ENCODE measurements around the gene PROSER2.

Gene PROSER2

GRCh38 chr10:11823122-11823988 is at the start of gene PROSER2:
Gene PROSER2, plus strand, starts transcription at chr10:11823356. Its CDS starts 28,722 bp downstream, at chr10:11852078.
- DNase-seq: peak; percentile 16 to 28

GRCh38 chr10:11773761-11774441 is 49.3 kb upstream of the PROSER2 start:
- no peak for DNase-seq

GRCh38 chr10:11775412-11775811 is 47.7 kb upstream of the PROSER2 start:
- no peak for DNase-seq

GRCh38 chr10:11776080-11776479 is 47.1 kb upstream of the PROSER2 start:
- no peak for DNase-seq

GRCh38 chr10:11781114-11781513 is 42.0 kb upstream of the PROSER2 start:
- no peak for DNase-seq

- peak in 1 of 2 donors; percentile 46 for DNase-seq
These were observed 40.2 kb upstream of the PROSER2 start for GRCh38 chr10:11782793-11783557.

- DNase-seq: no peak
These were observed 39.6 kb upstream of the PROSER2 start for GRCh38 chr10:11783558-11783865.

- no peak for DNase-seq
These were observed 35.8 kb upstream of the PROSER2 start for GRCh38 chr10:11787374-11787773.

GRCh38 chr10:11787846-11788245 is 35.3 kb upstream of the PROSER2 start:
- no peak for DNase-seq

GRCh38 chr10:11789306-11789705 is 33.9 kb upstream of the PROSER2 start:
- no peak for DNase-seq

GRCh38 chr10:11789956-11790355 is 33.2 kb upstream of the PROSER2 start:
- no peak for DNase-seq

- DNase-seq: no peak
These were observed 29.2 kb upstream of the PROSER2 start for GRCh38 chr10:11793762-11794479.

GRCh38 chr10:11794566-11794965 is 28.6 kb upstream of the PROSER2 start:
- DNase-seq: no peak

GRCh38 chr10:11795101-11795920 is 27.8 kb upstream of the PROSER2 start:
- no peak for DNase-seq

GRCh38 chr10:11796474-11796873 is 26.7 kb upstream of the PROSER2 start:
- no peak for DNase-seq

GRCh38 chr10:11797281-11797680 is 25.9 kb upstream of the PROSER2 start:
- DNase-seq: no peak

GRCh38 chr10:11797847-11798633 is 25.1 kb upstream of the PROSER2 start:
- DNase-seq: no peak

- no peak for DNase-seq
These were observed 24.1 kb upstream of the PROSER2 start for GRCh38 chr10:11798845-11799735.

- no peak for DNase-seq
These were observed 23.4 kb upstream of the PROSER2 start for GRCh38 chr10:11799736-11800080.

GRCh38 chr10:11804336-11804735 is 18.8 kb upstream of the PROSER2 start:
- DNase-seq: no peak
